Loucy (cell line): Measurements from ENCODE around the gene MAP4K1.

Experiments used
- H2AFZ ChIP-seq: fragments of 200-600 bp; sonication (generic); 2 replicates; pipeline ENCODE4 v1.6.0; 2016; ENCODE audit warnings: antibody characterized with exemption, mild to moderate bottlenecking, low read length, moderate library complexity
- H3F3A ChIP-seq: fragments of 200-600 bp; 2 replicates; pipeline ENCODE4 v1.6.0; 2016; ENCODE audit warnings: antibody characterized with exemption, low read depth, mild to moderate bottlenecking
- H3K27me3 ChIP-seq: fragments of 200-600 bp; sonication (generic); 2 replicates; pipeline ENCODE4 v1.6.1; 2014; ENCODE audit warnings: low read length, mild to moderate bottlenecking; ENCODE audit not compliant: insufficient read depth, poor library complexity, severe bottlenecking
- H3K36me3 ChIP-seq: fragments of 200-600 bp; sonication (generic); 2 replicates; pipeline ENCODE4 v1.6.1; 2016; ENCODE audit warnings: low read length; ENCODE audit not compliant: insufficient read depth
- H3K4me1 ChIP-seq: fragments of 200-600 bp; sonication (generic); 2 replicates; pipeline ENCODE4 v1.5.1; 2014; ENCODE audit warnings: low read length, mild to moderate bottlenecking; ENCODE audit not compliant: insufficient read depth, poor library complexity, severe bottlenecking
- H3K4me2 ChIP-seq: fragments of 200-600 bp; sonication (generic); 2 replicates; pipeline ENCODE4 v1.6.0; 2014; ENCODE audit warnings: antibody characterized with exemption, low read length, low read depth, mild to moderate bottlenecking; ENCODE audit not compliant: poor library complexity, severe bottlenecking
- H3K4me3 ChIP-seq: fragments of 200-600 bp; sonication (generic); 2 replicates; pipeline ENCODE4 v1.5.1; 2014; ENCODE audit warnings: low read length, mild to moderate bottlenecking, mixed read lengths; ENCODE audit not compliant: poor library complexity, severe bottlenecking
- H3K79me2 ChIP-seq: fragments of 200-600 bp; sonication (generic); 2 replicates; pipeline ENCODE4 v1.6.1; 2014; ENCODE audit warnings: low read length; ENCODE audit not compliant: insufficient read depth
- H3K9ac ChIP-seq: fragments of 200-600 bp; sonication (generic); 2 replicates; pipeline ENCODE4 v1.6.0; 2014; ENCODE audit warnings: mild to moderate bottlenecking, low read depth, low read length, moderate library complexity; ENCODE audit not compliant: poor library complexity, severe bottlenecking
- H3K9me2 ChIP-seq: fragments of 200-600 bp; sonication (generic); replicated peaks from 2 replicates; pipeline ENCODE4 v1.6.1; 2016; ENCODE audit warnings: low read depth, low read length, mixed read lengths
- H3K9me3 ChIP-seq: fragments of 200-600 bp; sonication (generic); 2 replicates; pipeline ENCODE4 v1.6.1; 2014; ENCODE audit warnings: mild to moderate bottlenecking, antibody characterized with exemption, low read length, low read depth; ENCODE audit not compliant: insufficient read depth
- H4K20me1 ChIP-seq: fragments of 200-600 bp; sonication (generic); 2 replicates; pipeline ENCODE4 v1.6.0; 2014; ENCODE audit warnings: antibody characterized with exemption, low read length, mild to moderate bottlenecking; ENCODE audit not compliant: insufficient read depth, poor library complexity, severe bottlenecking
- CTCF ChIP-seq: fragments of 200-600 bp; sonication (generic); conservative IDR thresholded peaks from 2 replicates; pipeline ENCODE4 v1.5.1; 2014; ENCODE audit warnings: mild to moderate bottlenecking, antibody characterized with exemption, low read length
- EZH2phosphoT487 ChIP-seq: fragments of 200-600 bp; IDR thresholded peaks from 2 replicates; pipeline ENCODE4 v1.6.1; 2018; ENCODE audit warnings: antibody characterized with exemption, mild to moderate bottlenecking, moderate library complexity, borderline replicate concordance

The MAP4K1 gene

DNA sequence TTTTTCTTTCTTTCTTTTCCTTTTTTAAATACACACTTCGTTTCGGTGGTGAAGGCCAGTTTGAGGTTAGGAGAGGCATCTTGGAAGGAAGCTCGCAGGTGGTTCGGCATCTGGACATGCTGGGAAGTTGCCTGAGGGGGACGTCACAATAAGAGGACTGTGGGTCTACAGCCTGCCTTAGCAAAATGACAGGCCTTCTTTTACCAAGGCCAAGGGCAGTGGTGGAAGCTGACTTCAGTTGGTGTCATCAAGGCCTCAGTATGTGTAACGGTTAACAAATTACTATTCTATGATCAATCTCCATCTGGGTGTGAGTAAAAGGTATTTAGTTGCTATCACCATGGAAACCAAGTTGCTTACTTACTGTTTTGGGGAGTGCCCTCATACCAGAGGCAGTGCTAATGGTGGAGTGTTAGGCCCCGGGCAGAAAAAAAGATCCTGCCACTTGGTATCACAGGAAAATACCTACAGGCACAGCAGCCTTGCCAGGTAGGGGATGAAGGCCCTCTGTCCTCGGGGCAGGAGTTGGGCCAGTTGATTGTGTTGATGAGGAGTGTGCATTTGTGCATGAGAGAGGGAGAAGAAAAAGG is 40.0 kb upstream of the MAP4K1 start:
- H3F3A ChIP-seq: peaks cover 3% of the 10 kb centered on the region; the same call in 1 of the 2 replicates
- no peaks in the 10 kb centered on the region for H3K27me3 ChIP-seq
- peaks cover 91% of the 10 kb centered on the region for H4K20me1 ChIP-seq
- peaks cover 36% of the 10 kb centered on the region; the same call in 1 of the 2 replicates for H3K36me3 ChIP-seq
- peaks cover 99% of the 10 kb centered on the region for H3K79me2 ChIP-seq
- TF ChIP-seq EZH2phosphoT487 (no peak), CTCF (no peak)
- peak overlapping the region; percentile 98 for H3K4me2 ChIP-seq
- H3K4me3 ChIP-seq: no peak overlapping the region
- H2AFZ ChIP-seq: no peak overlapping the region
- no peaks in the 10 kb centered on the region for H3K9me3 ChIP-seq
- H3K4me1 ChIP-seq: peaks cover 65% of the 10 kb centered on the region
- H3K9me2 ChIP-seq: no peaks in the 10 kb centered on the region
- no peak overlapping the region for H3K9ac ChIP-seq

- Histone ChIP-seq H3K4me1 (peaks cover 78% of the 10 kb centered on the region), H3K9ac (no peak overlapping the region)
Measured at GRCh38 chr19:38656171-38656981, 38.6 kb upstream of the MAP4K1 start.

More at GRCh38 chr19:38656171-38656981, 38.6 kb upstream of the MAP4K1 start:
- Histone ChIP-seq H3K4me2 (peak overlapping the region; percentile 98), H3F3A (peaks cover 3% of the 10 kb centered on the region; the same call in 1 of the 2 replicates), H3K9me3 (no peaks in the 10 kb centered on the region), H3K9me2 (no peaks in the 10 kb centered on the region), H2AFZ (no peak overlapping the region), H3K79me2 (peaks cover 100% of the 10 kb centered on the region), H4K20me1 (peaks cover 93% of the 10 kb centered on the region), H3K36me3 (peaks cover 28% of the 10 kb centered on the region; the same call in 1 of the 2 replicates), H3K4me3 (peak overlapping the region; percentile 10), H3K27me3 (no peaks in the 10 kb centered on the region)
- TF ChIP-seq CTCF: no peak
- TF ChIP-seq EZH2phosphoT487: no peak
